Calu3 (cell line): ENCODE results near the gene PAAF1. TPM values are rescaled to one million over a fixed set of nuclear protein-coding genes. Genes with fewer than 3 reads are reported as not detected.

Source experiments
- total RNA-seq: library from RNA; stranded (reverse); gene quantifications from 2 replicates; pipeline ENCODE4 v1.2.3, GENCODE V29; 2022

PAAF1 gene
- total RNA-seq, 1 experiment from 2014 or later = 23.0 TPM

Other genes with a start within 250 kb of the PAAF1 start
- 106 and 127 TPM in 2 replicates for gene PLEKHB1, start 230.4 kb upstream of the PAAF1 start, total RNA-seq
- gene RAB6A, start 115.9 kb upstream of the PAAF1 start, total RNA-seq = 92.3 and 99.5 TPM in 2 replicates
- gene MRPL48, start 89.1 kb upstream of the PAAF1 start, total RNA-seq = 37.5 and 44.5 TPM in 2 replicates
- gene COA4, start 153 bp upstream of the PAAF1 start, total RNA-seq = 82.5 and 93.0 TPM in 2 replicates
- gene DNAJB13, start 74.0 kb downstream of the PAAF1 start, total RNA-seq = 0.50 and 1.1 TPM in 2 replicates
- 14.7 and 16.6 TPM in 2 replicates for gene UCP2, start 105.8 kb downstream of the PAAF1 start, total RNA-seq
- 1.9 and 3.4 TPM in 2 replicates for gene UCP3, start 132.1 kb downstream of the PAAF1 start, total RNA-seq